Upper lobe of right lung (tissue), 1 donor: ENCODE measurements around the gene CDK15. TPM values are rescaled to one million over a fixed set of nuclear protein-coding genes. Genes with fewer than 3 reads are reported as not detected.

Source experiments
- ATAC-seq: fragments of 200-7000 bp; cut with Tn5 transposase; one replicate; pipeline ENCODE4 v1.9.1; 2020; ENCODE audit warnings: mild to moderate bottlenecking, moderate library complexity
- DNase-seq: peaks from one replicate; pipeline ENCODE4 v3.0.0-alpha.2; 2020
- H3K27ac ChIP-seq: fragments of 200-600 bp; one replicate; pipeline ENCODE4 v1.8.0; 2022
- H3K27me3 ChIP-seq: fragments of 200-600 bp; one replicate; pipeline ENCODE4 v1.8.0; 2022; ENCODE audit warnings: mild to moderate bottlenecking
- H3K36me3 ChIP-seq: fragments of 200-600 bp; one replicate; pipeline ENCODE4 v1.8.0; 2022
- H3K4me1 ChIP-seq: fragments of 200-600 bp; one replicate; pipeline ENCODE4 v1.8.0; 2022
- H3K4me3 ChIP-seq: fragments of 200-600 bp; one replicate; pipeline ENCODE4 v1.8.0; 2022; ENCODE audit warnings: mild to moderate bottlenecking
- H3K9me3 ChIP-seq: fragments of 200-600 bp; one replicate; pipeline ENCODE4 v1.8.0; 2022
- CTCF ChIP-seq: fragments of 200-600 bp; IDR thresholded peaks from one replicate; pipeline ENCODE4 v1.8.0; 2022; ENCODE audit warnings: antibody characterized with exemption
- intact Hi-C: fragments of 100-400 bp; cut with DNase I; formaldehyde crosslinking; loops from one replicate; pipeline ENCODE4 v1.11.0; 2022
- total RNA-seq: library from RNA; stranded (reverse); fragmentation: NEBNext Ultra II Directional; extraction: Animal tissue kit (Norgen Biotek cat#: 25700); gene quantifications from one replicate; pipeline ENCODE4 v1.2.1, GENCODE V29; 2021
- donor health status: DM: no; HTN: yes; CAD: no; lungs with severe emphysema.

The CDK15 gene
- total RNA-seq, 1 donor from 2014 or later: 6.0 TPM

DNA sequence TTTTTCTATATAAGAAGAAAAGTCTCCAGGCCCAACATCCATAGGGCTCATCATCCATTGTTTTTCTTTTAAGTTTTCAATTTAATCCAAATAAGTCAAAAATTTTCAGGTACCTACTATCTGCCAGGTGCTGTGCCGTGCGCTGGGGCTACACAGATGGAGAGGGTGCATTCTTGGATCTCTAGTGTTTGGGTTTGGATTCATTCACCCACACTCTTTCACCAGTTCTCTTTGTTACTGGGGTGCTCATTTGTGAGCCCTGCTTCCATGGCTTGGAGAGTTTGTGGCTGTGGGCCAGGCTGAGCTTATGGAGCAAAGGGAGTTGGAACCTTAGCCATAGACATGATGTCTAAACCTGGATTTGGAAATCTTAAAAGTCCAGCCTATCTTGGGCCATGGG is 51.0 kb downstream of the CDK15 start:
- DNase-seq: no peak
- Histone ChIP-seq H3K4me1 (peaks cover 6% of the 10 kb centered on the region), H3K4me3 (no peak overlapping the region), H3K36me3 (no peaks in the 10 kb centered on the region), H3K27ac (no peak overlapping the region), H3K9me3 (no peaks in the 10 kb centered on the region), H3K27me3 (peaks cover 15% of the 10 kb centered on the region)
- intact Hi-C loops: no loop called here
- TF ChIP-seq CTCF: no peak
- no peak for ATAC-seq

DNA sequence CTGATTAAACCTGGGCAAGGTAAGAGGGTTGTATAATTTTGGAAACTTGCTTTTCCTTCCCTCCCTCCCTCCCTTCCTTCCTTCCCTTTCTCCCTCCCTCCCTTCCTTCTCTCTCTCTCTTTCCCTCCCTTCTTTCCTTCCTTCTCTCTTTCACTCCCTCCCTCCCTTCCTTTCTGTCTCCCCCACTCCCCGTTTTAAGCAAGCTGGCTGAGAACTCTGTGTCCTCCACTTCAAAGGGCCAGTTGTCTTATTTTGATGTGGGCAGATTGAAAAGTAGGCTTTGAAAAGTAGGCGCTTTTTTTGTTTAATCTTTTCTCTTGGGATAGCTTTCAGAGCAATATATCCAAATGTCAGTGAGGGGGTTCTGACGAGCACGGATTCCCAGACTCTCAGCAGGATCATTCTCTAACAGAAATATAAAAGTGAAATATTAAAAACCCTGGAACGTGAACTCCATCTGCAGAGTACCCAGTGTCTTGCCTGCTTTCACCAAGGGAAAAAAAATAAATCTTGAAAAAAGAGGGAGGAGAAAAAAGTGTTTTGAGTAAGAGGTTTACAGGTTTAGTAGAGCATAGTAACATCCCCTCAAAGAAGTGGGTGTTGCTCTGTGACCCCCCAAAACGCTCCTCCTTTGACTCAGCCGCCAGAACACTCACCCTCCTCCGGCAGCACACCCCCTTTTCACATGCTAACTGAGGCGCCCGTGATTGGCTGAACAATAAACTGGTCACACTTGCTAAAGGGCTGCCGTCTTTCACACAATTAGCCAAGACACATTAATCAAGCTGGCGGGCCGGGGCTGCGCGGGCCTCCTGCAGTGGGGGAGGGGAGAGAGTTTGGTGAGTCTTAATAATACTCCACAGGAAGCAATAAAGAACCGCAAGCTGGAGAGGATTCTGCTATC is 52.2 kb downstream of the CDK15 start:
- DNase-seq: no peak
- Histone ChIP-seq H3K27ac (no peak overlapping the region), H3K36me3 (no peaks in the 10 kb centered on the region), H3K4me3 (no peak overlapping the region), H3K9me3 (no peaks in the 10 kb centered on the region), H3K27me3 (peaks cover 15% of the 10 kb centered on the region), H3K4me1 (peaks cover 6% of the 10 kb centered on the region)
- TF ChIP-seq CTCF: no peak
- no peak for ATAC-seq
- intact Hi-C loops: no loop called here

GRCh38 chr2:201859949-201860348 is 53.6 kb downstream of the CDK15 start:
- Histone ChIP-seq H3K4me1 (peaks cover 6% of the 10 kb centered on the region), H3K27me3 (peaks cover 15% of the 10 kb centered on the region), H3K4me3 (no peak overlapping the region), H3K9me3 (no peaks in the 10 kb centered on the region), H3K36me3 (no peaks in the 10 kb centered on the region), H3K27ac (no peak overlapping the region)
- intact Hi-C loops: no loop called here
- TF ChIP-seq CTCF: no peak
- ATAC-seq (no peak), DNase-seq (no peak)

DNA sequence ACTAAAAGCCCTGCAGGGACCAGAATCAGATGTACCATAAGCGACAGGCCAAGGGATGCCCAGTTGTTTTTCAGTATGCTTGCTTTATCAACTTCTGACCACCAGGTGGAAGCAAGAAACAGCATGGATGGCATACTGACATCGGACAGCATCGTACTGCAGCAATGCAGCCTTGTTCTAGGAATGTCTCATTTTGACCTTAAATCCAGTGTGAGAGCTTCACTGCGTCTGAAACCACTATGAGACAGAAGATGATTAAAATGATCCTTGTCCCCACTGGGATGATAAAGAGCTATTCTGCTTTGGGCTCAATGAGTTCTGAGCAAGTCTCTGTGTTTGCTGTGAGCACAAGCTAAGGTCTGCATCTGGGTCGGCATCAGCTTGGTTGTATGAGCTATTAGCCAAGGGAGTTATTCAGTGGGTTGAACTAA is 54.3 kb downstream of the CDK15 start:
- H3K4me1 ChIP-seq: peaks cover 6% of the 10 kb centered on the region
- DNase-seq (no peak), ATAC-seq (peak; percentile 93)
- H3K36me3 ChIP-seq: no peaks in the 10 kb centered on the region
- intact Hi-C loops: no loop called here
- no peaks in the 10 kb centered on the region for H3K9me3 ChIP-seq
- peak; percentile 84 for TF ChIP-seq CTCF
- peaks cover 15% of the 10 kb centered on the region for H3K27me3 ChIP-seq
- no peak overlapping the region for H3K27ac ChIP-seq
- no peak overlapping the region for H3K4me3 ChIP-seq

DNA sequence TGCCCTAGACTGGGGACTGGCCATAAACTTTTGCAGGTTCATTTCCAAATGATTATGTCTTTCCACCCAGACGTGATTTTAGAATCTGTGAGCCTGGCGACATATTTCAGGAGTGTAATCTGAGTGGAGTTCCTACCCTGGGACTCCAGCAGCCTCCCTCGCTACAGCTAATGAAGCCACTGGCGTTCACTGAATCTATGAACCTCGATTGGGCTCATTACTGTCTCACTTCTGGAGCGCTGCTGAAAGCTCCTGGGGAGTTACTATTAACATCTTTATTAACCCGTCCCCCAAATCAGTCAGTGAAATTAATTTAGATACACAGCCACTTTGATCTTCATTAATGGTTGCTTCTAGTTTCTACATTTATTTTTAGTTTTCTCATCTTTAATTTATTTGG is 56.5 kb downstream of the CDK15 start:
- DNase-seq: no peak
- peaks cover 15% of the 10 kb centered on the region for H3K27me3 ChIP-seq
- no peaks in the 10 kb centered on the region for H3K36me3 ChIP-seq
- no peak overlapping the region for H3K4me3 ChIP-seq
- no peaks in the 10 kb centered on the region for H3K9me3 ChIP-seq
- H3K27ac ChIP-seq: no peak overlapping the region
- intact Hi-C loops: no loop called here
- ATAC-seq: no peak
- peaks cover 6% of the 10 kb centered on the region for H3K4me1 ChIP-seq
- TF ChIP-seq CTCF: no peak
